Skeletal muscle tissue (tissue), 4 donors: ENCODE measurements around the gene KRT85. TPM values are rescaled to one million over a fixed set of nuclear protein-coding genes. Genes with fewer than 3 reads are reported as not detected.
A peak's percentile ranks its signal among the peaks of the same experiment; 100 is the strongest.
"Not testable (repeated sequence)": the region's sequence is repeated elsewhere in the genome, so short reads cannot be mapped to it uniquely, and the experiment has no call there.

Source experiments
- H3K27ac ChIP-seq: one replicate; pipeline ENCODE4 v1.7.0; 2013; ENCODE audit warnings: mild to moderate bottlenecking, low read depth, low read length, inconsistent platforms
- H3K27me3 ChIP-seq, 3 donors: one replicate each; pipeline ENCODE4 v1.7.0; 2013; ENCODE audit warnings: low read length in 3 of 3; ENCODE audit not compliant: control insufficient read depth in 3 of 3, insufficient read depth in 3 of 3
- H3K36me3 ChIP-seq, 3 donors: one replicate each; pipeline ENCODE4 v1.7.0; 2013; ENCODE audit warnings: low read length in 3 of 3; ENCODE audit not compliant: control insufficient read depth in 3 of 3, insufficient read depth in 3 of 3
- H3K4me1 ChIP-seq, 3 donors: one replicate each; pipeline ENCODE4 v1.7.0; 2013; ENCODE audit warnings: low read length in 3 of 3, mild to moderate bottlenecking in 3 of 3; ENCODE audit not compliant: control insufficient read depth in 3 of 3, insufficient read depth in 3 of 3
- H3K4me3 ChIP-seq, 3 donors: one replicate each; pipeline ENCODE4 v1.7.0; 2013; ENCODE audit warnings: low read length in 3 of 3
- H3K9ac ChIP-seq, 3 donors: one replicate each; pipeline ENCODE4 v1.7.0; 2013; ENCODE audit warnings: low read length in 3 of 3, mild to moderate bottlenecking in 3 of 3, moderate library complexity in 2 of 3, low read depth in 1 of 3
- H3K9me3 ChIP-seq, 3 donors: one replicate each; pipeline ENCODE4 v1.7.0; 2013; ENCODE audit warnings: low read length in 3 of 3; ENCODE audit not compliant: control insufficient read depth in 3 of 3
- total RNA-seq: library from RNA; depleted of rRNA; stranded (reverse); fragments of >200 nt; gene quantifications from one replicate; pipeline ENCODE4 v1.2.3, GENCODE V29; 2014
- donor health status: Osteomylitis.

Gene KRT85
- 0.52 TPM for total RNA-seq

DNA sequence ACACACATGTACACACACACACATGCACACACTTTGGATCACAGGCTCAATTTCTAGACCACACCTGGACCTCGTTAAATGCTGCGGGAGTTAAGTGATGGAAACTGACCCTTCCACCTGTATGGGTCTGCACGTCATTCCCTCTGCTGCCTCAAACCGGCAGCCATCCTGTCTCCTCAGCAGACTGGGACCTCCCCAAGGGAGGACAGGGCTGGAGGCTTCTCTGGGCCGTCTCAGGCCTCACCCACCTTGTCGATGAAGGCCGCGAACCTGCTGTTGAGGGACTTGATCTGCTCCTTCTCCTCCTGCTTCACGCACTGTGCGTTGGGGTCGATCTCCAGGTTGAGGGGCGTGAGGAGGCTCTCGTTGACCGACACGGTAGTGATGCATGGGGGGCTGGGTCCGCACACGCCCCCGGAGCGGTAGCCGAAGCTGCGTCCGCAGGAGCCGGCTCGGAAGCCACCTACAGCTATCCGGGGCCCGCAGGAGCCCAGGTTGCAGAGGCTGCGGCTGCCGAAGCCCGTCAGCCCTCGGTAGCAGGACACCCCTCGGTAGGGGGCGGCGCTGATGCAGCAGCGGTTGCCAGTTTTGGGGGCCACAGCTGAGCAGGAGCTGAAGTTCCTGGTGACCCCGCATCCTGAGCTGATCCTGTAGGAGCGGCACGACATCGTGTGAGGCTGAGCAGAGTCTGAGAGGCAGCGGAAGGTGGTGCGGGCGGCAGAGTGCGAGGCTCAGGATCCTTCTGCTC is at the start of gene KRT85:
TSS of gene KRT85 (minus strand) at position 744 of the 748 bp plus-strand sequence. CDS start at position 668, 76 bp downstream.
- H3K9me3 ChIP-seq = no peaks in the 10 kb centered on the region
- H3K4me1 ChIP-seq = peaks cover 3 to 6% (median 3%) of the 10 kb centered on the region in 3 donors
- H3K4me3 ChIP-seq = no peak within 1 kb of the TSS
- H3K36me3 ChIP-seq = no peaks in the 10 kb centered on the region
- peaks cover 3 to 33% (median 22%) of the 10 kb centered on the region in 3 donors for H3K27me3 ChIP-seq
- H3K9ac ChIP-seq = no peak within 1 kb of the TSS
- no peak within 1 kb of the TSS for H3K27ac ChIP-seq

- Histone ChIP-seq H3K36me3 (no peaks in the 10 kb centered on the region), H3K4me3 (no peak overlapping the region), H3K9me3 (no peaks in the 10 kb centered on the region), H3K9ac (no peak overlapping the region), H3K4me1 (peaks cover 4 to 8% (median 4%) of the 10 kb centered on the region in 3 donors), H3K27ac (peak overlapping the region; percentile 21), H3K27me3 (peaks cover 6 to 27% (median 11%) of the 10 kb centered on the region in 3 donors)
Observed at GRCh38 chr12:52416795-52417194, 49.5 kb upstream of the KRT85 start.

DNA sequence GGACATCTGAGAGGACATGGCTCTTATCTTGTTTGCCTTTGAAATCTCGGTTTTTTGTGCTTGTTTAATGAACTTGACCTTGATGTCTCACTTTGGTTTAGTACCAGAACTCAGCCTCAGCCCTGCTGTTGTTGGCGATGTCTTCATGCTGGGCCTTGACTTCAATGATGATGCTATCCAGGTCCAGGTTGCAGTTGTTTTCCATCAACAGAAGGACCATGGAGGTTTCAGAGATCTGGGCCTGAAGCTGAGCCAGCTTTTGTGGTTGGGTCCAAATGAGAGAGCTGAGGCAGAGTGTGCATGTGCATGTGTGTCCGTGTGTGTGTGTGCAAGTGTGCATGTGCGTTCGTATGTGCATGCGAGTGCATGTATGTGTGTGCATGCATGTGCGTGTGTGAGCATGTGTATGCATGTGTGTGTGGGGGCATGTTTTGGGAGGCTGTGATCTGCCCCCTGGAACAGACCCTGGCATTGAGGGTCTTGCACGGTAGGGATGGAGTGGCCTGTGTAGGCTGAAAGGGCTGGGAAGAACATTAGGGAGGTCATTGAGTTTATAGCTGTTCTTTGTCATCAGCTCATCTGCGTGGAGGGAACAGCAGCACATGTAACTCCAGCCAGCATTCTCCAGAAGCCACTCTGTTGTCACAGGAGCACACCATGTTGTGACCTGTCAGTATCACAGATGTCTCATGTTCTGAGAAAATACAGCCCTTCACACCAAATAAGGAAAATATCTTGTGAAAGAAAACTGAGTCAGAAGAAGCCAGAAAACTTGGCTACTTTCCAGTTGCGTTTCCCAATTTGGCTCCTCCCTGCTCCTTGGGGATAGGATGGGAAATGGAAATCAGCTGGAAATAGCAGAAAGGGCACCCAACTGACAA is 48.8 kb upstream of the KRT85 start:
- Histone ChIP-seq H3K36me3 (no peaks in the 10 kb centered on the region), H3K27me3 (peaks cover 6 to 22% (median 6%) of the 10 kb centered on the region in 3 donors), H3K9ac (no peak overlapping the region), H3K4me3 (no peak overlapping the region), H3K9me3 (no peaks in the 10 kb centered on the region), H3K4me1 (peaks cover 4 to 8% (median 4%) of the 10 kb centered on the region in 3 donors), H3K27ac (peak overlapping the region; percentile 21)

- Histone ChIP-seq H3K27me3 (peaks cover 6 to 20% (median 6%) of the 10 kb centered on the region in 3 donors), H3K9ac (no peak overlapping the region), H3K36me3 (no peaks in the 10 kb centered on the region), H3K4me1 (peaks cover 4 to 8% (median 4%) of the 10 kb centered on the region in 3 donors), H3K27ac (no peak overlapping the region), H3K4me3 (no peak overlapping the region), H3K9me3 (no peaks in the 10 kb centered on the region)
Observed at GRCh38 chr12:52414936-52415335, 47.7 kb upstream of the KRT85 start.

DNA sequence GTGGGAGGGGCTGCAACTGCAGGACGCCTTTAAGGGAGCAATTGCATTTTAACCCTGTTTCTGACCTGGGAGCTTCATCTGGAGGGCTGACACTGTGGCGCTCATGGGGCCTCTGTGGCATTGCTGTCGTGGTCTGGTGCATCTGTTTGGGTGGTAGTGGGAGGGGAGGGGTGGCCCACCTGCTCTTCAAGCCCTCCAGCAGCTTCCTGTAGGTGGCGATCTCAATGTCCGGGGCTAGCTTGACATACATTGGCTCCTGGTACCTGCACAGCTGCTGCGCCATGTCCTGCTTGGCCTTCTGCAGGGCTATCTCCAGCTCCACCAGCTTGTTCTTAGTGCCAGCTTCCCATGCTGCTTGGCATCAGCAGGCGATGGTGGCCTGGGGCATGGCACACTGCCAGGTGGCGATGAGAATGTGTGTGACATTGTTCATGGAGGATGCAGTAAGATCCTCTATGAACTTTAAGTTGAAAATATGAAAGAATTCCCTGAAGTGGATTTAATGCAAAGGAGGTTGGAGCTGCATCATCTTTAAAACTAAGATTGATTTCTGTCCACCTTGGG is 46.6 kb upstream of the KRT85 start:
- no peak overlapping the region for H3K4me3 ChIP-seq
- H3K36me3 ChIP-seq = no peaks in the 10 kb centered on the region
- H3K27ac ChIP-seq = no peak overlapping the region
- peaks cover 4 to 8% (median 4%) of the 10 kb centered on the region in 3 donors for H3K4me1 ChIP-seq
- no peak overlapping the region for H3K9ac ChIP-seq
- no peaks in the 10 kb centered on the region for H3K9me3 ChIP-seq
- peaks cover 6 to 20% (median 6%) of the 10 kb centered on the region in 3 donors for H3K27me3 ChIP-seq

- no peaks in the 10 kb centered on the region for H3K36me3 ChIP-seq
- peaks cover 4 to 8% (median 4%) of the 10 kb centered on the region in 3 donors for H3K4me1 ChIP-seq
- H3K27ac ChIP-seq = no peak overlapping the region
- H3K9ac ChIP-seq = no peak overlapping the region
- H3K9me3 ChIP-seq = no peaks in the 10 kb centered on the region
- H3K4me3 ChIP-seq = no peak overlapping the region
- peaks cover 6 to 20% (median 6%) of the 10 kb centered on the region in 3 donors for H3K27me3 ChIP-seq
Observed at GRCh38 chr12:52413202-52413601, 45.9 kb upstream of the KRT85 start.

GRCh38 chr12:52411815-52412214 is 44.5 kb upstream of the KRT85 start:
- Histone ChIP-seq H3K36me3 (no peaks in the 10 kb centered on the region), H3K9ac (no peak overlapping the region), H3K4me1 (peaks cover 4 to 8% (median 4%) of the 10 kb centered on the region in 3 donors), H3K9me3 (no peaks in the 10 kb centered on the region), H3K27me3 (peaks cover 6 to 25% (median 8%) of the 10 kb centered on the region in 3 donors), H3K4me3 (no peak overlapping the region), H3K27ac (no peak overlapping the region)

DNA sequence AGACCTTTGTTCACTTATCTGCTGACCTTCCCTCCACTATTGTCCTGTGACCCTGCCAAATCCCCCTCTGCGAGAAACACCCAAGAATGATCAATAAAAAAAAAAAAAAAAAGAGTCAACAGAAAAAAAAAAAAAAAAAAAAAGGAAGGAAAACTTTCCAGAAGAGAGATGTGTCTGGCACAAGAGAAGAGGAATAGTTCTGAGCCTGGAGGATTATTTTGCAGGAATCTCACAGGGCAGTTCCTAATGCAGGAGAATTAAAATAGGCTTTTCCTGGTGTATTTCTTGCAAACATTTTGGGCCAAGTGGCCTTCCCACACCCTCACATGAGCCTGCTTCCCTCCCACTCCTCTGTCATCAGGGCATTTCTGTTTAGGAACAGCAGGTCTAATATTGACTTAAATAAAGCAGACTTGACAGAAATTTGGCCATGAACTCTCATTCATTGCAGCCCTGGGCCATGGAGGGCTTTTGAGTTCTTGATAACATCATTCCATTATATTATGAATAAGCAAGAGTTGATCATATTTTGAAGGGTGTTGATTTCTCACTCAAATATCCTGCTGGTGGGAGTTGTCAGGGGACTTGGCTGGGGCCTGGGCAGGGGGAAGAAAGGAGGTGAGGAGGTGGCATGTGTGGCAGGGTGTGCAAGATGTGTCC is 43.4 kb upstream of the KRT85 start:
- peaks cover 6 to 21% (median 12%) of the 10 kb centered on the region in 3 donors for H3K27me3 ChIP-seq
- not testable (repeated sequence) for H3K36me3 ChIP-seq, H3K4me1 ChIP-seq, H3K9me3 ChIP-seq, H3K4me3 ChIP-seq, H3K27ac ChIP-seq, H3K9ac ChIP-seq

DNA sequence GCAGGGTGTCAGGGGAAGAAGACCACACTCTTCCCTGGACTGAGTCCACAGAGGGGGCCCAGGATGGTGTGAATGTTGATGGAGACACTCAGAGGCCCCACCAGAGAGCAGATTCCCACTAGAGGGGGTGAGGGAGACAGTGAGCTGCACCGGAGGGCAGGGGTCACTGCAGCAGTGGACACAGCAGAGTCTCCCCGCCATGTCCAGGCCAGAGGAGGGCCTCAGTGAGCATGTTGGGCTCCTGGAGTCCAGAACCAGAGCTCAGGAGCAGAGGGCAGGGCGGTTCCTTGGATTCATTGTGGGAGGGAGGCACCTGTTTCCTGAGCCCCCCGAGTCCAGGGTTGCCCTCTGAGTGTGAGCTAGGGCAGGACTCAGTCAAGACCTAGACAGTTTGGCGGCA is 40.6 kb upstream of the KRT85 start:
- no peaks in the 10 kb centered on the region for H3K36me3 ChIP-seq
- no peak overlapping the region for H3K4me3 ChIP-seq
- peaks cover 0 to 14% (median 11%) of the 10 kb centered on the region in 3 donors for H3K27me3 ChIP-seq
- H3K4me1 ChIP-seq = no peaks in the 10 kb centered on the region
- no peak overlapping the region for H3K27ac ChIP-seq
- no peak overlapping the region for H3K9ac ChIP-seq
- H3K9me3 ChIP-seq = no peaks in the 10 kb centered on the region
